GM18502 (cell line): ENCODE results near the gene AMIGO1.

Experiments
- ATAC-seq: cut with Tn5 transposase; IDR thresholded peaks from one replicate; pipeline ENCODE4 v1.9.1; 2021; ENCODE audit warnings: mild to moderate bottlenecking; ENCODE audit not compliant: unreplicated experiment, poor library complexity

Gene AMIGO1

DNA sequence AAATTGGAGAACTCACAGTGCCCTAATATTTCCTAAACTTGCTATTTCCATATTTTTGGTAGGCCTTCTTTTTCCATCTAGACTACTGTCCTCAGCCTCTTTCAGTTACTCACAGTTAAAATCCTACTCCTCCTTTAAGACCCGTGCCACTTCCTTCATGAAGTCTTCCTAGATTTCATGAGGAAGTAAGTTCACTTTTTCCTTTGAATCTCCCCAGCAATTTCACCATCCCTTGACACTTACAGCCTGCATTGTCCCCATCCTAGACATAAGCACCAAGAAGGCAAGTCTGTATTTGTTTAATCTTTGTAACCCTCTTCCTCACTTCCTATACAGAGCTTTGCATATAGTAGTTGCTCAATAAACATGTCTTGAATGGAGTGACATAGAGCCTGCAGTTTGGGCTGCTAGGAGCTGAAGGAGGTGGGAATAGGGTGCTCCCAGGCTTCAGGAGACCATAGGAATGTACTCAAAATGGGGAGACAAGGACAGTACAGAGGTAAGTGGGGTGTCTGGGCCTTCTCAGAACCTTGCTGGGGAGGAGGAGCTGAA, 24.9 kb upstream of the AMIGO1 start:
- ATAC-seq, result no peak

DNA sequence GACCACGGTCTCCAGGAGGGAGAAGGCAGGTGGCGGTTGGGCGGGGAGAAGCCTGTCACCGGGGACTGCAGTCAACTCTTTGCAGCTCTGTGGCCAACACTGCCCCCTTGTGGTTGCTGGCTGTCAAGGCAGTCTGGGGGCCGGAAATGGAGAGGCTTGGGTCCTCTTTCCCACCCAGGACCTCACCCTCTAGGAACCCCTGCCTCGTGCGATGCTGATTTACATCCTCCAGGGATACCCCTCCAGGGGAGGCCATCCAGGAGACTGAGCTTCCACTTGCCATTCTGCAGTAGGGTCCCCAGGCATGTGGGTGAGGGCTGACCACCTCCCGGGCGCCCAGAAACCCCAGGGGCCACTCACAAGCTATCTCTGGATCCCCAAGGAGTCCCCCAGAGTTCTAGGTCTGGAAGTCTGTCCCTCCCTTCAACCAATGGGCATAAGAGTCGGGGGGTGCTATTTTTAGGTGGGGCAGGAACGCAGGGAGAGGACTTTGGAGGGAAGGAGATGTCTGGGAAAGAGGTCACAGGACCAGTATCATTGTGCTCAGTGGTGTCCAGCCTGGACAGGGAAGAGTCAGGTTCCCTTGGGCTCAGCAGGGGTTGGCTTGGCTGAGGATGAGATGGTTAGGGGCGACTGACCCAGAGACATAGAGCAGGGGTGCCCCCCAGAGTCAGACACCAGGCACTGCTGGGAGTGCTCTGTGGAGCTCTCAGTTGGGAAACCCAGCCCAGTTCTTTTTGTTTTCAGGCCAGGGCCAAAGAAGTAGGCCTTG, 23.0 kb upstream of the AMIGO1 start:
- ATAC-seq, result peak; percentile 75

DNA sequence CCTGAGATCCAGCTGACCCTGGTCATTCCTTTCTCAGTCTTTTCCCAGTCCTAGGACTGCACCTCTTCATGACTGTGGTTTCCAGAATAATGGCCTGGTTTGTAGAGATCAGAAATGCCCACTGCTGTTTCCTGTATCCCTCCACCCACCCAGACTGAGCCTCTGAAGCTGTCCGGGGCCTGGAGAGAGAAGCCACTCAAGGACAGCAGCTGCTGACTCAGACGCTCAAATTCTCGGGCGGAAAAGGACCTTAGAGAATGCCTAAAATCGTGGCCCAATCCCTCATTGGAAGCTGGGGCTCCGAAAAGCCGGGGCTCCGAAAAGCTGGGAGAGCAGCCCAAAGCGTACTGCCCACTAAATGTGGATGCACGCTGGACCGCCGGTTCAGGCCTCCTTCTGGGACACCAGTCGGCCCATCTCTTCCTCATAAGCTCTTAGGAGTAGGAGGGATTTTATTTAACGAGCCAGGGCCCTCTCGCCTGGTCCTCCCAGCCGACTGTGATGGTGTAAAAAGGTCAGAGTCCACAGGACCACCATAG, 22.4 kb upstream of the AMIGO1 start:
- ATAC-seq, result no peak

DNA sequence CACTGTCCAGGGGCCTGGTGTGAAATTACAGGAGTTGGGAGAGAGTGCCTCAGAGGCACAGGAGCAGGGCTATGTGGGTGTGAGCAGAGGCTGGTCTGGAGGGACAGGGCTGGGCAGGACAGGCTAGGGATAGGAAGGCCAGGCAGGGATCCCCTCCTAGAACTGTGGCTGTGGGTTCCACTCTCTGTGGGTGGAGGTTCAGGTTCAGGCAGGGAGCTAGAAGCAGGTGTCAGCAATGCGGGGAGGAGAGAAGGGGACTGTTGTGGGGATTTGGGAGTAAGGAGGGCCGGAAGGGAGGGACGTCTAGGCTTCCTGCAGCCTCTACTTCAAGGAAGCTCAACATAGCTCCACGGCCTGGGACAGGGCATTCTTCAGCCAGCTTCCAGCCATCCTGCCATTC, 21.9 kb upstream of the AMIGO1 start:
- ATAC-seq, result no peak

DNA sequence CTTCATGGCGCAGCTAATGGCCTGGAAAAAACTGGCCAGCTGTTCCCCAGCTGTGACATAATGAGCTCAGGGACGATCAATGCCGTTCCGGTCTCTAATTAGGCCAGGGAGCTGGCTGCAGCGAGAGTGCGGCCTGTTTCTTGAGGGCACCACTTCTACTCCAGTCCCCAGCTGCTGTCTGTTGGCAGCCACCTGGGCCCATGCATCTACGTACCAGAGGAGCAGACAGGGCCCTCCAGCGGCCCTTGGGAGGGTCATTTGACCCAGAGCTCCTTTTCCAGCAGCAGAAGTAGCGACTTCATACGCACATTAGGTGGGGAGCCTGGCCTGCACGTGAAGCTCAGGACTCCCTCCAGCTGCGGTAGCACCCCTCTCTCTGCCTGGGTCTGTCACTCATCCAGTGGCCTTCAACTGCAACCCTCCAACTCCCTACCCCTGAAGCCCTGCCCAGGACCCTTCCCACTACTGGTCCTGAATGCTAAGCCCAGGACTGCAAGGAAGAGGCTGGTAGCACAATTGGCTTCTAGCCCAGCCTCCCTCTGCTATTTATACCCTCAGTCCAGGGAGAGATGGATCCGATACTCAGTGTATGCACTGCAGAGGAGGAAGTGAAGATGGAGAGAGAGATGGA, 21.0 kb upstream of the AMIGO1 start:
- ATAC-seq, result no peak

DNA sequence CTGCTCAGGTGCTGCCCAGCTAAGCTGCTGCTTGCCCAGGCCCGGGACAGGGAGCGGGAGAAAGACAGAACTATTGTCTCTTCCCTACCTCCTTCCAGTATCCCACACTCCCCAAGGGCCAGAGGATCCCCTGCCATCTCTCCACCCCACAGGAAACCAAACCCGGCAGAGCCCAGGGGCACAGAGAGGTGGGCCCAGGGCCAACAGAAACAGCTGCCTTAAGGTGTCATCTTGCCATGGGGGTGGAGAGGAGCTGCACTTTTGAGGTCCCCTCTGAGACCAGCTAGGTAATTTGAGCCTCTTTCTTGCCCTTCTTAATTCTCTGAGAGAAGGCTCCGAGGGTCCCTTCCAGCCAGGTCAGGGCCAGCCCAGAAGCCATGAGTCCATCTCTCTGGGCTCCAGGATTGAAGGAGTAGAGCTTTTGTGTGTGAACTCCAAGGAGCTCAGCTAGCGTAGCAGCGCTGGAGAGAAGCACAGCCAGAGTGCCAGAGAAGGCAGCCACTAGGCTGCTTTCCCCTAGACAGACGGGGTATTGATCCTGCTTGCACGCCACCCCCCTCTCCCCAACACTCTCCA, 20.4 kb upstream of the AMIGO1 start:
- ATAC-seq, result no peak

DNA sequence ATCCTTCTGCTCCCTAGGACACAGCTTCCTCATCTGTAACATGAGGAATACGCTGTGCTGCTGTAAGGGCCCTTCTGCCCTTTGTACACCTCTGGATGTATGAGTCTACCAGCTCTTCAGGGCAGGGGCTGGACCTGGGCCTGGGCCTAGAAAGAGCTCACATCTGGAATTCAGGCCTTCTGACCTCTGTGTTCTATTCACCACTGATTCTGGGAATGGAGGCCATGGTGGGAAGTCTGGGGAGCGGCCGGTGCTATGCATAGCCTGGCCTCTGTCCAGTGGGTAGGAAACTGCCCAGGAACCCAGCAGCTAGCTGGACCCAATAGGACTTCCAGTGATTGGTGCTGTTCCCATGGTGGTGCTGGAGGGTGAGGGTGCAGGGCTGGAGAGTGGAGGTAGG, 19.2 kb upstream of the AMIGO1 start:
- no peak for ATAC-seq

DNA sequence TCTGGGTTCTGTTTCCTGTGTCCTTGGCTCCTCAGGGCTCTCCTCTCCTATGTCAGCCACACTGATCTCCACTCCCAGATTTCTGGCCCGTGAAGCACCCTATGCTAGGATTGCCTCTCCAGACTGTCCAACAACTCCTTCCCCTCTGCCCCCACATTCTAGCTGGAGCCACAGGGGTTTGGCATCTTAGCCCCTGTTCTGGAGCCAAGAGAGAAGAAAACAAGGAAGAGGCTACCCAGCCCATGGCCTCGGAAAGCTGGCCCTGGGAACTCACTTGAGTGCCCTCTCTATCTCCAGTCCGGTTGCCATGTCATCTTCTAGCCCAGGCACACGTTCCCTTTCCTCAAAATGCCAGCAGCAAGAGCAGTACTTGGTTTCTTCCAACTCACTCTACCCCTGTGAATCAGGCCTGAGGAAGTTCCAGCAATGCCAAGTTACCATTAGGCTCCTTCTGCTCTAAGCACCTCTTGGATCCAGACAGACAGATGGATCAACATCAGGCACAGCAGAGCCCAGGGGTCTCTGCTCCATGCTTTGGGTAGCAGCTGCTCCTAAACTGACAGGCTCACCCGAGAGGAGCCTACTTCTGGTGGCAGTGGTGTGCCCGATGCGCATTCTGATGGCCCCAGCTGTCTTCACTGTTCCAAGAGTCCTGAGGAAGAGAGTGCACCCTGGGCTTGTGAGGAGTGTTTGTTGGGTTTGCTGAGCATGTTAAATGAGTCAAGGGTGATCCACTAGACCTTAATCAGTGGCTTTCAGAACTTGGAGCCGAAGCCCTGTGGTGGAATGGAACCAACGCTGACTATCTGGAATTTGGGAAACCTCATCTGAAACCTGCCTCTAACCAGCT, 18.5 kb upstream of the AMIGO1 start:
- ATAC-seq, result no peak

DNA sequence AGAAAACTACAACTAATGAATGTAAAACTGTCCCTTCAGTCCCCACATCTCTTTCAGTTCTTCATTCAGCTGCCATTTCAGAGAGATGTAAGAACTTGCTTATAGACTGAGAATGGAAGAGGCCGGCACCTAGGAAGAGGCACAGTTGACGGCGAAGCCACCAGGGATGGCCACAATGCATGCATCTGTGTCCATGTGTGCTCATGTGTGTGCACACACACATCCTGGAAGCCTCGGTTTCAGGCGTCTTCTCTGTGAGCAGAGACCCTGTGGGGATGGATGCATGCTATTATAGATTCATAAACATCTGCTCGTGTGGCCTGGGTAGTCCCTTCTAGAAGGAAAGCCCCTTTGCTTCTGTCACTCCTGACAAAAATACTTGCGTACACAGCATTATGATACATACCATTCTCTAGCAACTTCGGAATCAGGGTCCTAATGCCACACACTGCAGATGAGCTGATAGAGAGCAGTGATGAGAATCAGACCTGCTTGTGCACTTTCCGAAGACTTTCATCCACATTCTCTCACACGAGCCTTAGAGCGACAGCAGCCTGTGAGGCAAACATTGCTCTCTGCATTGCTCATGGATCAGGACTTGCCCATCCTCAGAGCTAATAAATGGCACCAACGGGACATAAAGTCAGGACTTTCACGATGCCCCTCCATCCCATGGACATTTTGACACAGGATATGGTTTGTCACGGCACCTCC, 17.7 kb upstream of the AMIGO1 start:
- ATAC-seq, result peak; percentile 76

DNA sequence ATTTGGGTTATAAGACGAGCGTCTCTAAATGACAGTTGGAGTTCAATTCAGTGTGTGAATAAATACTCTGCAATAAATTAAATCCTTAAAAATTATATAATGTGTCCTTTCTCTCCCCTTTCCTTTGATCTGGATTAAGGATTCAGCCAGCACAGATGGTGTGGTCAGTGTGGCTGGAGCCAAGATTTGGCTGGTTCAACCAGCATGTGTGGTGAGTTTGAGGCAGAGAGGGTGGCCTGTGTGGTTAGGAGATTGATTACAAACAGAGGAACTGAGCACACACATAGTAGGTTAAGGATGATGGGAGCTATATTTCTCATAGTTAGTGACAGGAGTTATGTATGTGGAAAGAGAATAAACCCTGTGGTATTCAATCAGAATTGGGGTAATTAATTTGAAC, 14.2 kb upstream of the AMIGO1 start:
- no peak for ATAC-seq

DNA sequence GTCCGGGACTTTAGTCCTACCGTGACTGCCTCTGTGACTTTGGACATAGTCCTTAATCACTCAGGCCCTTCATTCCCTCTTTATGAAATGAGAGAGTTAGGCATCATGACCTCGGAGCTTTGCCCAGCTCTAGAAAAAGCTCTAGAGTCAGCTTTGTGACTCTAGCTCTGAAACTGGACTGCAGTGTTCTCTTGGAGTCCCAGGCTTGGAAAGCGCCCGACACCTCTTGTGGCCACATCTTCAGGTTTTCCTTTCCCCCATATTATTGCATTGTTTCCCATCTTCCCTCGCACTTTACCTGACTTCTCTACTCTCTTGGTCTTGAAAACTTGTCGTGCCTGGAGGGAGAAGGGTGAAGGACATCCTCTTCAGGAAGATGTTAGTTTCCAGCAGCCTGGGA, 12.5 kb upstream of the AMIGO1 start:
- ATAC-seq, result no peak

DNA sequence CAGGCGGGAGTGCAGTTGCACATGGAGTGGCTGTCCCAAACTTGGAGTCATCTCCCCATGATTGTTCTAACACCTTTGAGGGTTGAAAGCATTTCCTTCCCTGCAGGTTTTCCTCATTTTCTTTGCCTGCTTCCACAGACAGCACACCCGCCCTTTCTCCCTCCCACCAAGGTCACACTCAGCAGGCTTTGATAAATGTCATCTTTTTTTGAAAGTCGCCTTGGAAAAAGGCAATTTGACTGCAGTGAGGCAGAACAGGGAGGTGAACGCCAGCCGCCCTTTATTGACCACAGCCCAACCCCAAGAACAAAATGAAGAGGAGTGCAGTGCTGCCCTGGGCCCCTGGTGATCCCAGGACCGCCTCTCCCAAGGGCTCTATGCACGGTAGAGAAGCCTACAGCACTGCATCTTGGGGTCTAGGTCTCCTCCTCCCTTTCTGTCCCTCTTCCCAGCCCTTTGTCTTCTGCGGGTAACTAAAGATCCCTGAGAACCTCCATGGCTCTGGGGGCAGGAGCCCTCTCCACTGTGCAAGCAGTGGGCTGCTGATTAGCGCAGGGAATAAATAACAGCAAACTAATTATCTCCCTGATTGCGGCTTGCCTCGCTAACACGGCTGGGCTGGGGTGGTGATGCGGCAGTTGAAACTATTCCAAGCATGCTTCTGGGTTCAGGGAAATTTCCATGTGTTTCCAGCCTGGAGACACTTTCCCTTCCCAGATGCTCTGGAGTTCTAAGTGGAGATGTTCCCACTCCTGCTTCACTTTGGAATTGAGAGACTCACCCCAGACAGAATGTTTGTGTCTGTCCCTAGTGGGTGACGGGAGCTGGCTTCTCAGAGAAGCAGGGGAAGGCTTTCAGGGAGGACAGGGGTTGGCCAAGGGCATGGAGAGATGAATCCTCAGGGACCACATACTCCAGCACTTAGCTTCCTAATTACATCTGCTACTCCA, 11.8 kb upstream of the AMIGO1 start:
- no peak for ATAC-seq

DNA sequence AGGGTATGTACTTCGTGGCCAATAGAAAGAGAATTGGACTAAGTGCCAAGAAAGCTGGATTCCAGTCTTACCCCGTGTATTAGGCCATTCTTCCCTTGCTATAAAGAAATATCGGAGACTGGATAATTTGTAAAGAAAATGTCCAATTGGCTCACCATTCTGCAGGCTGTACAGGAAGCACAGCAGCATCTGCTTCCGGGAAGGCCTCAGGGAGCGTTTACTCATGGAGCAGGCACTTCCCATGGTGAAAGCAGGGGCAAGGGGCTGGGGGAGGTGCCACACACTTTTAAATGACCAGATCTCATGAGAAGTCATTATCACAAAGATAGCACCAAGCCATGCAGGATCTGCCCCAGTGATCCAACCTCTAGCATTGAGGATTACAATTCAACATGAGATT, 7.8 kb upstream of the AMIGO1 start:
- ATAC-seq, result no peak

DNA sequence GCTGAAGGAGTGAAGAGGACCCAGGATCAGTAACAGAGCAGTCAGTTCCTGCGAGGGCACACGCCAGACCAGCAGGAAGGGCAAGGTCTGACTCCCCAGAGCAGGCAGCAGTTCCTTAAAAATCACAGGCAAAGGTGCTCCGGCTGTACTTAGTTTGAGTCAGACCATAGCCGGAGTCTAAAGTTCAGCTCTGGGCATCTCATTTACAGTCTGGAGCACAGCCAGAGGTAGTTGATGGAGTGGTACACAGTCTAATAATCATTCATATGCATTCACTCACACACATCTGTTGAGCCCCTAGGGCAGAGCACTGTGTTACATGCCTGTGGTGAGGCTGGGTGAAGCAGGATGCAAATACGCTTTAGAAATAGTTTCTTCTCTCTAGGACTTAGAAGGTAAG, 7.3 kb upstream of the AMIGO1 start:
- no peak for ATAC-seq

DNA sequence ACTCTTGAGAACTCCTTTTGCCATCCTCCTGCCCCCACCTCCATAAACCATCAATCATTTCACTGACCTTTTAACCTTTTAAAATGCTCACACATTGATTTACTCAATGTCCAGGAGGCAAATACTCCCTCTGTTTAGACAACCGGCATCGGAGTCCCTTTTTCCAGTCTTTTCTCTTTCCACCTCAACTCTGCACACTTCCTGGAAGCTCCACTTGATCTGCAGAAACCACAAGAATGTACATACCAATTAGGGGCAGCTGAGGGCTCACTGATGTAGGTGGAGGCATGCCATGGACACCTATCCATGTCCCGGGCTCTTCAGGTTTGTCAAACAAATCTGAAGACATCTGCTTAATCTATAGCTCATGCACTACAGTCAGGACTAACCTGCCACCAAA, 5.3 kb upstream of the AMIGO1 start:
- no peak for ATAC-seq

DNA sequence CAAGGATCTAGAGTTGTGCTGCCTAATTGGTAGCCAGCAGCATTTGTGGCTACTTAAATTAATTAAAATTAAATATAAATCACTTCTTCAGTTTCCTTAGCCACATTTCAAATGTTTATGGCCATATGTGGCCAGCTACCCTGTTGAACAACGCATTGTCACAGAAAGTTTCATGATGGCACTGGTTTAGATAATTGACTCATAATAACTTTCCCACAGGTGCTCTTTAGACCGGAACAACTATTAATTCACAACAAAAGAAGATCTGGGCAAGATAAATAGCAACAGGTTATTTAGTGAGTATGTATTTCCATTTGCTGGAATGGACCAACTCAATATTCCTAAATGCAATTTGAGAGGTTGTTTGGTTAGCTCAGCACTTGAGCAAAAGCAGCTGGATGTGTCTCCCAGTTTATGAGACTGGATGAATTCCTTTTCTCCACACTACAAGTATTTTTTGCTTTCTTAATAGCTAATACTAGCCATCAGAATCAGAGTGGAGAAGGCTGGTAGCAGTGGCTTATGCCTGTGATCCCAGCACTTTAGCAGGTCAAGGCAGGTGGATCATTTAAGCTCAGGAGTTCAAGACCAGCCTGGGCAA, 3.7 kb upstream of the AMIGO1 start:
- no peak for ATAC-seq

DNA sequence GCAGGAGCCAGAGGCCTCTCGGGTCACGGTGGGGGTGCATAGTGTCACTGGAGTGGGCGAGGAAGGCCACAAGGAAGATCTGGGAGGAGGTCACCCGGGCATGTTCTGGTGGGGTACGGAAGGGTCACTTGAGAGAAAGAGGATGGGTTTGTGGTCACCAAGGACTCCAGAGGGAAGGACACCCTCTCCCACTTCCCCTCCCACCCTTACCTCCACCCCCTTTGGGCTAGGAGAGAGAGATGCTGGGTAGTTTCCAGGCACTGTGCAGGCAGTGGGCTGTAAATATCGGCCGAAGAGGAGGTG, 703 bp downstream of the AMIGO1 start:
- no peak for ATAC-seq
